NCI-H1417 (cell line): ENCODE measurements around the gene DOCK9.
A peak's percentile ranks its signal among the peaks of the same experiment; 100 is the strongest.
"Not testable (repeated sequence)": the region's sequence is repeated elsewhere in the genome, so short reads cannot be mapped to it uniquely, and the experiment has no call there.

ENCODE experiments used
- DNase-seq, 3 experiments: peaks; one replicate each; lab custom pipeline; 2025; lab: John Stamatoyannopoulos, UW

Gene DOCK9

DNA sequence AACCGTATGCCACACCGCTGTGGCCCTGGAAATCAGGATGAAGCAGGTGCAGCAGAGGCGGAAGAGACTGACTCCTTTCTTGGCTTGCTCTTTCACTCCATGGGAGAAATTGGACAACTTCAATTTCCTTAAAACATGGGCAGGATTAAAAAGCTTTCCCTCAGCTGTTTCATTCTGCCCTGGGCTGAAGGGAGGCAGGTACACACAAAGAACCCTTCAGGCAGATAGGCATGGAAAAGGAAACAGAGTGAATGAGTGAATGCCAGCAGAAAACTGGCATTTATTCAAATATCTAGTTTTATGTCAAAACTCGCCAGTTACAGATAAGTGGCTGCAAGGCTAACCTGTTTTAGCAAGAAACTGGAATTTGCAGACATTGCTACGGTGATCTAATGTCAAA lies 154.4 kb downstream of the DOCK9 start:
- DNase-seq, result no peak

DNA sequence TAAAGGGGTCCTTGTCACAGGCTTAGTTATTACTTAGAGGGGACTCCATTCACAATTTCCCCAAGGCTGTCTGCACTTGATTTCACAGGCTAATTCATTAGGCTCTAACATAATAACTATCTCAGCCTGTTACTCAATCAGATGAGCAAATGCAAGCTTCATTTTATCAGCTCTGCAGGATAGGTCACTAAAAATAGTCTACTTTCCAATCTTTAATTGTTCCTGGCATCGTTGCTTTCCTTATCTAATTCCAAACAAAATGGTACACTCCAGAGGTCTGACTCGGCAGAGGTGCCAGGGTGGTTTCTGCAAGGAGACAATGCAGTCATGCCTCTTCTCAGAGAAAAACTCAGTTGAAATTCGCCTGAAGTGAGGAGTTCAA lies 155.6 kb downstream of the DOCK9 start:
- DNase-seq, result no peak

DNA sequence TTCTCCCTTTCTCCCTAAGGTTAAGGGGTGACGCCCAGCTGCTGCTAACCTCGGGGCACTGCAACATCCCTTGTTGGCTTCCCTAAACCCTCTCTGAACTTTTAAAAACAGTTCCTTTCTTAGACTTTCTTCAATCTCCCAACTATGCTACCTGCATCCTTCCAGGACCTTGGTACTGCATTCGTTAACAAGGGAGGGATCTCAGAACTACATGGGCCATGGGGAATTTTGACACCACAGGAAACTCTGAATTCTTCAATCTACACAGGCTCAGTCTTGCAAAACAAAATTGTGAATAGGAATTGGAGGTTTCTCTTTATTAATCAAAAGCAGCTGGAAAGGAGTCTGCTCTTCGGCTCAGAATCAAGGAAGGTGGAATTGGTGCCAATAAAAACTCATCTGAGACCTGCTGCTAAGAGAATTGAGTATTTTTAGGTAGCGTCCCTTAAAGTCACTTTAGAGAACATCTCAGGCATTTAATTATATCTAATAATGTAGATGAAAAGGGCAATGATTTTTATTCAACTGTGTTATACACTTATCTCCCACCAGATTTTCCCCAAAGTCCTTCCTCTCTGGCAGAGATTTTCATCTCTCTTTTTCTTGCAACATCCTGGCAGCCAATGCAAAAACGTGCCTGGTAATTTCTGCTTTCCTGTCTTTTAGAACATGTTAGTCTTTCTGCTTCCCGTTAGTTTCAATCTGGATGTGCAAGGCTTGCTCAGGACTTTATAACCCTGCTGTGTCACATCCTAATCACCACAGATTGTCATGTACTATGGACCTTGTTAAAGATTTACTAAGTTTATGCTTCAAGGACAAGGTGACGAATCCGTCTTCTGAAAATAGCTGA lies 156.3 kb downstream of the DOCK9 start:
- DNase-seq, result no peak

DNA sequence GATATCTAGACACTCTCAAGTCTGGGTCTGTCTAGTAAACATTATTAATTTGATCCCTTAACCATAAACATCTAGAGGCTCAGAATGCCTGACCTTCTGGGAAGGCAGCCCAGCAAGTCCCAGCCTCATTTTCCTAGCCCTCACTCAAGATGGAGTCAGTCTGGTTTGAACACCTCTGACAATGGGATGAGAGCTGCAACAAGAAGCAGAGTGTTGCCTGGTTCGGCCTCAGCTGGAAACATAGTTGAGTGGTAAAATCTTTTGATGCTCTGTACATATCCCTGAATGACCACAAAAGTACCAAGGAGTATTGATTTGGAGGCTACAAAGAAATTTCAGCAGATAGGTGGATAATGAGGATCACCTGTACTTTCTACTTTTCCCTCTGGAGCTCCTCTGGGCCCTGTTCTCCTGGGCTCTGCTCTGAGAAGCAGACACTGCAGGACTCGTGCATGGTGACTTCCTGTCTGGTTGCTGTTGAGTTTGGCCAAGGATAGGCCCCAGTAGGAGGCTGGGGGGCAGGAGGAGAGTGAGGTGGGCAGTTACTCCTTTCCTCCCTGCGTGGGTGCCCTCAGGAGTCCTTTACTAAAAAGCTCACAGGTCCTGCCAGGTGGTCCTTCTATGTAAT lies 157.0 kb downstream of the DOCK9 start:
- DNase-seq, result no peak

DNA sequence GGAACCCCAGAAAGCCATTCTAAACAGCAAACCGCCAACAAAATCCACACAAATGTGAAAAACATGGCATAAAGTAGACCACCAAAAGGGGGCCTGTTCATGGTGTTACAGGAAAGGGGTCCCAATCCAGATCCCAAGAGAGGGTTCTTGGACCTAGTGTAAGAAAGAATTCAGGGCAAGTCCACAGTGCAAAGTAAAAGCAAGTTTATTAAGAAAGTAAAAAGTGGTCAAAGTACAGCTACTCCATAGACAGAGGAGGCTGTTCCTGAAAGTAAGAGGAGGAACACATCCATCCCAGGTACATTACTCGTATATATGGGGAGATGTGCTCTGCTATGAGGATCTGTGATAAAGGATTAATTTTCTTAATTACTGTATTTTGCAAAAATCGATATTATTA lies 157.6 kb downstream of the DOCK9 start:
- DNase-seq, result no peak

DNA sequence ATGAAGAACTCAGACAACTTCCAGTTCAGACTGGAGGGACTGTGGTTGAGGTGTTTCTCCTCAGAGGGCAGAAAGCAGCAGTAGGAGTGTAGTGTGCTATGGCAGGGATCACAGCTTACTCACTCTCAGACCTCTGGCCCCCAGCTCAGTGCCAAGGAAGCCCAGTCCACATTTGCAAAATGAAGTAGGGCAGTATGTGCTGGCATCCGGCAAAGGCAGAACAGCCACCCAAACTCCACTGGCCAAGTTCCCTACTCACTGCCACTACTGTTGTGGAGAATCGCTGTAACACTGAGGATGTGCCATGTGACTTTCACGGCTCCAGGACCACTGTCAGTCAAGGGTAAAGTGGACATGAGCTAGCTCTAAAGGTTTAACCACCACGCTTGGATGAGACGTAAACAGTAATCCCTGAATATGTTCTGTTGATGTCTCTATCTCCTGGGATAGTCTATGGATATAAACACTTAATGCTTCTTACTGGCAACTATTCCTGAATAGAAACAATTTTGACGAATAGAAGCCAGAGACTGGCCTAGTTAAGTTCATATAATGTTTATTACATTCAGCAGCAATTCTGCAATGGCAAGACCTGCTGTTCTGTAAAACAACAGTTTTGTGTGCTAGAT lies 158.4 kb downstream of the DOCK9 start:
- no peak for DNase-seq

DNA sequence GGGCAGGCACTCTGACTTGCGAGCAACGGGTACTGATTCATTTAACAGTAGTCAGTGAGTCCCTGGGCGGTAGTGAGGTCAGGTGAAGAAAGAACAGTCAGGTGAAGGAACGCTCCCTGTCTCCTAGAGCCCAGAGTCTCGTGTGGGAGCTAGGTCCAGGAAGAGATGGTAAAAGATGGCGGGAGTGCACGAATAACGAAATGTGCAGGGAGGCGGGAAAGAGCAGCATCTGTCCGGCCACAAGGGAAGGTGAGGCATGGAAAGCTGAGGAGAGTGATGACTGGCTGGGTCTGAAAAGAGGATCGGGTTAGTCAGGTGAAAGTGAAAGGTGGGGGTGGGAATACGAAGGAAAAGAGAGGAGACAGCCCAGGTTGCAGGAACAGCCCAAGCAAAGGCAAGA lies 161.5 kb downstream of the DOCK9 start:
- DNase-seq, result no peak

DNA sequence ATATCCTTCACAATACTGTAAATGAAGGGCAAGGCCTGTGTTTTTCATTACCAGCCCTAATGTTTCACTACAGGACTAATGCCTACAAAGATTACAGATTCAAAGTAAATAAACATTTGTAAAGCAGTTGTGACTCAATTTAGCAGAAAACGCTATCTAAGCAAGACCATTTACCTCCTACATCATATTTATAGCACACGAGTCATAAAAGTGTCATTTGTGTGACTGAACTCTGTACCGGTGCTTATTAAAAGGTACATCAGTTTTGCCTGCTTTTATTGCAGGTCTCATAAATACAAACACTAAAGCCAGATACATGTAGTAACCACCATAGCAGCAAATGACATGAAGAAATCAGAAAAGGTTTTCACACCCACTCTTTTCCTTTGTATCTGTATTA lies 163.9 kb downstream of the DOCK9 start:
- peak in 1 of 3 experiments; percentile 36 for DNase-seq

DNA sequence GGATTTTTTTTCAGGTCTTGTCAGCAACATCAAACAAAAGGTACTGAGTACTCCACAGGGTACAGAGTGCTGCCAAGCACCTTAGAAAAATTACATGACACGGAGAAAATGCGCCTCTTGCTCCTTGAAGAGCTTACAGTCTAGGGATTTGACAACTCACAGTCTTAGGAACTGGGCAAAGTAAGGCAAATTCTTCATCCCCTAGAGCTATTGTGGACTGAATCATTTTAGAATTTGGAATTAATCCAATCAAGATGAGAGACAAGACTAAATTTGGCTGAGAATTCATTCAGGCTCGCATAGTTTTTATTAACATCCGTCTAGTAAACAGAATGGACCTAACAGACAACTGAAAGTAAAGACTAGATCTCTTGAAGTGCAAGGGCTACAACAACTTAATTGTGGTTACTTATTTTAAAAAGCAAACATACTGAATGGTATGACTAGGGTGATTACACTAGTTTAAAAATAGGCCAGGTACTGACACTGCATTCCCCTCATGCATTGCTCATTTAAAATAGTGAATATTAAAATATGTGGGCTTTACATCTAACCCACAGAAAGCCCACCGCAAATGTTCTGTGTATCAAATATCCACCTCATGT lies 165.6 kb downstream of the DOCK9 start:
- DNase-seq, result not testable (repeated sequence)

DNA sequence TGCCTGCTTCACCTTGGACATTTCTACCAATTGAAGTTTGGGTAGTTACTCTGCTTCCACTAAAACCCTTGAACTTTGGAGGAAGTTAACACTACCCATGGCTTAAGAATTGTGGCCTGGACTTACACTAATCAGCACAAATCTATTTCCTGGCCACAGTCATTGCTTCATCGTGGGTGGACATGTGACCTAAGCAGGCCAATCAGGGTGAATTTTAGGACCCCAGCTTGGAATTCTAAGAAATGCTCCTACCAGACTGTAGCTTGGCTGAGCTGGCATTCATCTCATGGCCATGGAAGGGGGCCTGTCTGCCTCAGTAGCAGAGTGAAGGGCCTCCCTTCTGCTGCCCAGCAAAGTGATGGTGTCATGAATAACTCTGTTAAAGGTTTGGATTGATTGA lies 167.1 kb downstream of the DOCK9 start:
- no peak for DNase-seq

DNA sequence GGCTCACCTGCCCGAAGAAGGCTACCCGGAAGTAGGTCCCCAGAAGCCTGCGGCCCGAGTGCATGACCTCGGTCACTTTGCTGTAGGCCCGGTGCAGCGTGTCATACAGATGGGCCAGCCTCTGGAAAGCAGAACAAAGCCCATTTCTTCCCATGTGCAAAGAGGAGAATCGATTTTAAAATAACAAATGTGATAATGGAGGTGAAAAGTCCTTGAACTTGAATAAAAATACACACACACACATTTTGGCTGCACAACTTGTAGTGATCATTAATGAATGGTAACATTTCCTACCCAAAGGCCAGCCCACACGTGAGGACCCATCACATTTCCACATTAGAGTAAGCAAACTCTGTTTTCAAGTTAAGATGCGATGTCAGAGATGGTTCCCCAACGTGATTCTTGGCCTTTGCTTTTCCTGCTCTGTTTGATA lies 168.5 kb downstream of the DOCK9 start:
- DNase-seq, result no peak

DNA sequence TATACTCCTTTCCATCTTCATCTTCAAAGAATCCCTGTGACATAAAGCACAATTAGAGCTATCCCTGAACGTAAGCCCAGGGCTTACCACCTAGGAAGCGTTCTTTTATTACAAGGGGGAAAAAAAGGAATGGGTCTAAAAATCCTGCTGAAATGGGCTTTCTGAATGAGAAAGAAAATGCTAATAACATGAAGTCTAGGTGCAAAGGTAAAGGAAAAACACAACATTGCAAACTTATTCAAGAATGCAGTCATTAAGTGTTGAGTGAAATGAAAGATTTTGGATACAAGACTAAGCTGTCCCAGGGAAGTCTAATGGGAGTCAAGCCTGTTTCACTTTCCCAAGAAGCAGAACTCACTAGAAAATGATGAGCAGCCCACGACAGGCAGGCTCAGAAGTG lies 170.1 kb downstream of the DOCK9 start:
- no peak for DNase-seq

DNA sequence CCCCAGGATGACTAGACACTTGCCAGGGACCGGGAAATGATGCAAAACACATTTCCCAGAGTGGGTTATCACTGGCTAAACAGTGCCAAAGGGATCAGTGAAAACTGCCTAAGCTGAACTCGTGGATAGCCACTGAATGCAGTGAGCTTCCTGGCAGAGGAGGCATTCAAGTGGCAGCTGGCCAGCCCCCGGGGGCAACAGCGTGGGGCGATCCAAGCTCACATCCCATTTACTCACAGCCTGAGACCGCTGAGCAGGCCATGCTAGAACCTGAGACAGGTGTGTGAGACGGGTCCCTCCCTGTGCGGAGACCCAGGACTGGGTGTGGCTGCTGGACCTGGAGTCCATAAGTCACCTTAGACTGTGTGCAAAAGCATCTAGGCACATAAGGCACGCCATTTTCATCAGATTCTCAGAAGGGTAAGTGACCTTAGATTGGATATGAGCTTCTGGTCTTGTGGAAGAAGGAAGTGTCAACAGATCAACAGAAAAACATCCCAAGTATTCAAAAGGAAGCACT lies 173.5 kb downstream of the DOCK9 start:
- DNase-seq, result no peak

DNA sequence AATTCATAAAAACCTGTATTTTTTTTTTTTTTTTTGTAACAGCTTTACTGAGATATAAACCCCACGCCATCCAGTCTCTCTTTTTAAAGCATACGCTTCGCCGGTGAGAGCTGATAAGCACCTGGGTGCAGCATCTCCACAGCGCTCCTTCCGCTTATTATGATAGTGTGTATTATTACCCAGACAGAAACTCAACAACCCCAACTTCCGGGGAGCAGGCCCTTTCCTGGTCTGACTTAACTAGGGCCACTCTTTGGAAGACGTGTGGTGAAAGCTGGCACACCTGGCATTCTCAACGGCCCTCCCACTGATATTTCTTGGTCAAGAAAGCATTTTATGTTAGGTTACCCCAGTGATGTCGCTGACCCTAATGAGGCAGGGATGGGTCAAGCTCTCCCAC lies 173.9 kb downstream of the DOCK9 start:
- DNase-seq, result no peak

DNA sequence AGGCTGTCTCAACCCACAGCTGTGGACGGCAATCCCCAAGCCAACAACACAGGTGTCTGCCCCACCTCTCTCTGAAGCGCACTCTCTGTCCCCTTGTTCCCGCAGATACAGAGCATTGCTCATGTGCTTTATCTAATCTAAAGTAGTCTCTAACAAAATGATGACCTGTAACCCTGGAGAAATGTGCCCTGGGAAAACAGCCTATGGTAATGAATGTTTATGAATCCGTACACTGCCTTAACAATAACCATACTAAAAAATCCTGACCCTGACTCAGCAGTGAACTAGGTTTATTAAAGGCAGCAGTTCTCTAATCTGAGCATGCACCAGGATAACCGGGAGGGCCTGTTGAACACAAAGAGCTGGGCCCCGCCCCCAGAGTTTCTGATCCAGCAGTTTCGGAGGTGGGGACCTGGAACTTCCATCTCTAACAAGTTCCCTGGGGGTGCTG lies 174.7 kb downstream of the DOCK9 start:
- no peak for DNase-seq

DNA sequence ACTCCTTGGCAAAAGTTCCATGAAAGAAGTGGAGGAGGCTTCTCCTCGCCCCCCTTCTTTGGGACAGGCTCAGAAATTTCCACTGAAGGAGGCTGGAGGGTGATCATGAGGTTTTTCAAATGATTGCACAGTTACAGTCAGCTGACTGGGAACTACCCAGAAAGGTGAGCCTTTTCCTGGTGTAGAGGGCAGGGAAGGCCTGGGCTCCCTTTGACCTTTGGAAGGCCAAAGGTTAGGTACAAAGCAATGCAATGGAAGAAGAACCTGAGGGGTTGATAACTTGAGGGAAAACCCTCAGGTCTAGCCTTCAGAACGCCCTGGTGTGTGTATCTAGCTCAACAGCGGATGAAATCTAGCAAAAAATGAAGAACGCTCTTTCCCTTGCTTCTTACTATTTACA lies 175.3 kb downstream of the DOCK9 start:
- no peak for DNase-seq

DNA sequence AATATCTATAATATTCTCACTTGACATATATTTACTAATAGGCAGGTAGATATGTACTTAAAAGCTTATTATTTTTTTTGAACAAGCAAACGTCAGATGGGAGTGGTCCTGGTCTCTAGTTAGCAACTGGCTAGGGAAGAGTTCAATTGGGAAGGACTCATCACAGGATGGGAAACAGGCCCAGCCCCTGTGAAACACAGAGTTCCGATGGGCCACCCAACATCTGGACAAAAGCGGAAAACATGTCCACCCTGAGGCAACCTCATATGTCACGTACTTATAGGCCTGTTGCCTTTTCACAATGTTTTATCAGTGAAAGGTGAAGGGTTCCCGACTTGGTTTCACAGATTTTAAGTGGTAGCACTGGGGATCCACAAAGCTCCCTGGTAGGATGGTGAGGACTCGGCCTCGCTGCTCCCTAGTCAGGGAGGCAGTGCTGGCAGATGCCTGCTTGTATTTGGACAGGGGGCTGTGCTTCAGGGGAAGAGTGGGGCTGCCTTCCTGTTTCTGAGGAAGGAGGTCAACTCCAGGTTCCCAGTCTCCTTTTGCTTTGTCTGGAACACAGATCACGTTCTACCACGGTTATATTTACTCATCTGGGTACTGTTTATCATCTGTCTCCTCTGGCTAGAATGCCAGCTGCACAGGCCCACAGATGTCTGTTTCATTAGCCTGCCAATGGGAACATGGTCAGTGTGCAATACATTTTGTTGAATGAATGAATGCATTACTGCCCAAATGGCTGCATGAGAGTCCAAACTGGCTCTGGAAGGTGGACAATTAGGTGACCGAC lies 176.0 kb downstream of the DOCK9 start:
- no peak for DNase-seq

DNA sequence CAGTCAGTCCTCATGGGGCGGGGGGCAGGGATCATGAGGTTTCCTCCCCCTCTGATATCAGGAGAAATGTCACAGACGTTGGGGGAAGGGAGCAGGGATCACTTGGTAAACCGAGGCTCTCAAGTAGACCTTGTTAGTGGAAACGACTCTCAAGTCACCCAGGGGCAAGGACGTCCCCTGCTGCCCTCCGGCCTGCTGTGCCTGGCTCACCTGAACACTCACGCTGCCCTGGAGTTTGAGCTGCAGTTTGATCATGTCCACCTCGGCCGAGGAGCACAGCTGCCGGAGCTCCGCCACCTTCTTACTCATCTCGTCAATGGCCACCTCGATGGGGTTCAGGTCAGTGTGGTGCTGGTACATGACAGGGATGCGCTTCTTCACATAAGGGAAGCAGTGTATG lies 177.8 kb downstream of the DOCK9 start:
- DNase-seq, result no peak

DNA sequence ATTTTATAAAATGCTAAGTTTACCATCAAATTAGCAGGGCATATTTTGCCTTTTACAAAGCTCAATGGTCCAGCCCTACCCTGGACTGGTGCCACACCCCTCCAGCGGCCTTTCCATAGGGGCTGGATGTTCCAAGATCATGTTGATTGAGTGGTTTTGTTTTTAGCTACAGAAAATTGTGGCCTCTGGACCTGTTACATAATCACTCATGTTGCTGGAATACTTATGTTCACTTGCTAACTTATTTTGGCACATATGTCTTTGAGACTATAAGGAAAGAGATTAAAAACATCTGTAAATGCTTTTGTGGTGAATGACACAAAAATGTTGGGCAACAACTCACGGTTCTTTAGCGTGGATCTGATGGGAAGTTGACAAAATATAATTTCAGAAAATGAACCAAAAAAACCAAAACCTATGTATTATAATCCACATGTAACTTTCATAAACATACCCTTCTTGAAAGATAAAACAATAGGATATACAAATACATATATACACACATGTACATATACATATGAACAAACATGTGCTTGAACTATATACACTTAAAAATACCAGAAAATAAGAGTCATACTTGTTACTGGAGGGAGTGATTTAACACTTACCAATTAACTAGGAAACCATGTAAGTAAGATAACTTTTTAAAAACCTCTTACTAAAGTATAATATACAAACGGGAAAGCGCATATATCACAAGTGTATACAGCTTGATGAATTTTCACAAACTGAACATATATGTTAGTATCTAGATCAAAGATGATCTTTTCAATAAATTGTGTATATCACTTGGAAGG lies 178.8 kb downstream of the DOCK9 start:
- DNase-seq, result no peak

DNA sequence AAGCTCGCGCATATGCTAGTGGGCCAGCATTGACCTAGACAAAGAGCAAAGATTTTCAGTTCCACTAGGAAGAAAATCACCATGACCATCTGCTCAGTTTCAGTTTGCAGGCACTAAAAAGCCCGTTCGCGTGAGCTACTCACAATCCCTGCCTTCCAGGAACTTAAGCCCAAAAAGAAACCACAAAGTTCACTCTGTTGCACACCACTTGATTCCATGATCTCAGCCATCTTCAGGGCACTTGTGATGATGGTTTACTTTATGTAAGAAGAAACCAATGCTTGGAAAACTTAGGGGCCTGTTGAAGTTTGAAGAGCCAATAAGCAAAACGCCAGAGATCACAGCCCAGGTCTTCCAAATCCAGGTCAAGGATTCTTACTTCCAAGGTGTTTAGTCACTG lies 180.4 kb downstream of the DOCK9 start:
- peak in 1 of 3 experiments; percentile 87 for DNase-seq

DNA sequence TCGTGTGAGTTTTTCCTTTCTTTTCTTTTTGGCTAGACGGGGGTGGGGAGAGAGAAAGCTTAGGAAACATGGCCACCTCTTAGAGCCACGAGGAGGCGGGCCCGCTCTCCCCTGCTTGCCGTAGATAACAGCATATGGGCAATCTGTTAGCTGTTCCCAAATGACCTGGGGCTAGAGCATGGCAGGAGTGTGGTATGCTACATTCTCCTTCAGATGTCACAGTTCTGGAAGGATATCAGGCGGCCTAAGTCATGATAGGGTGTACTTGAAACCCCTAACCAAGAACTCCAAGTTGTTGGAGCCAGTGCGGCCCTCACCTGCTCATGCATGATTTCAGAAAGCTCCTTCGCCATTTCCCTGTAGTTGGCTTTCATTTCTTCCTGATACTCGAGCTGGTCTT lies 181.1 kb downstream of the DOCK9 start:
- no peak for DNase-seq
